ENCODE results near the gene MUC5B. TPM values are rescaled to one million over a fixed set of nuclear protein-coding genes. Genes with fewer than 3 reads are reported as not detected.
A peak's percentile ranks its signal among the peaks of the same experiment; 100 is the strongest.

MUC5B gene
- total RNA-seq, 1 experiment from 2014 or later, result not detected

GRCh38 chr11:1297576-1298473 lies 75.0 kb downstream of the MUC5B start:
- BruUV-seq (replicated peaks), result no TSS peak
- Mint-ChIP-seq H3K27me3 (ENCODE audit: insufficient read depth, unreplicated experiment) (no peaks in the 10 kb centered on the region), H3K9me3 (ENCODE audit: unreplicated experiment) (no peaks in the 10 kb centered on the region), H3K4me1 (ENCODE audit: insufficient read depth, unreplicated experiment) (peaks cover 7% of the 10 kb centered on the region), H3K36me3 (ENCODE audit: insufficient read depth, unreplicated experiment) (peaks cover 24% of the 10 kb centered on the region), H3K27ac (ENCODE audit: low read depth, unreplicated experiment) (no peak overlapping the region), H3K4me3 (ENCODE audit: unreplicated experiment) (no peak overlapping the region)
- ChIA-PET POLR2A (interaction anchor here (0.5 to 1.3 kb wide), 7 partner anchors 12 to 858 kb away, joined by 3 to 11 read pairs (median 4); partner anchors contain the start of genes AP2A2 and TOLLIP), CTCF (interaction anchor here (0.7 to 1.1 kb wide), 4 partner anchors 11 to 210 kb away, joined by 3 to 4 read pairs (median 3); partner anchors contain the start of gene TOLLIP)
- DNase-seq (ENCODE audit: unreplicated experiment), result no peak
- no peak for TF ChIP-seq CTCF (IDR thresholded peaks at IDR 0.05; ENCODE audit: unreplicated experiment)
- intact Hi-C loops (cut with micrococcal nuclease), result no loop called here

GRCh38 chr11:1298695-1299492 lies 76.0 kb downstream of the MUC5B start:
- intact Hi-C loops (cut with micrococcal nuclease), result no loop called here
- CTCF ChIA-PET, result interaction anchor here (0.7 to 1.1 kb wide), 3 partner anchors 10 to 209 kb away, joined by 3 to 4 read pairs (median 3); partner anchors contain the start of gene TOLLIP
- TF ChIP-seq CTCF (IDR thresholded peaks at IDR 0.05; ENCODE audit: unreplicated experiment), result no peak
- H3K4me1 Mint-ChIP-seq (ENCODE audit: insufficient read depth, unreplicated experiment), result peaks cover 7% of the 10 kb centered on the region
- peak; percentile 89 for DNase-seq (ENCODE audit: unreplicated experiment)
- peaks cover 13% of the 10 kb centered on the region for H3K36me3 Mint-ChIP-seq (ENCODE audit: insufficient read depth, unreplicated experiment)
- BruUV-seq (replicated peaks), result no TSS peak
- POLR2A ChIA-PET, result interaction anchor here (0.6 to 1.3 kb wide), 6 partner anchors 11 to 457 kb away, joined by 3 to 11 read pairs (median 4); partner anchors contain the start of gene TOLLIP
- no peaks in the 10 kb centered on the region for H3K9me3 Mint-ChIP-seq (ENCODE audit: unreplicated experiment)
- peak overlapping the region; percentile 56 for H3K4me3 Mint-ChIP-seq (ENCODE audit: unreplicated experiment)
- H3K27ac Mint-ChIP-seq (ENCODE audit: low read depth, unreplicated experiment), result peak overlapping the region; percentile 66
- H3K27me3 Mint-ChIP-seq (ENCODE audit: insufficient read depth, unreplicated experiment), result no peaks in the 10 kb centered on the region

GRCh38 chr11:1299621-1300020 lies 76.8 kb downstream of the MUC5B start:
- no peak overlapping the region for H3K4me3 Mint-ChIP-seq (ENCODE audit: unreplicated experiment)
- peak overlapping the region; percentile 66 for H3K27ac Mint-ChIP-seq (ENCODE audit: low read depth, unreplicated experiment)
- DNase-seq (ENCODE audit: unreplicated experiment), result no peak
- H3K9me3 Mint-ChIP-seq (ENCODE audit: unreplicated experiment), result no peaks in the 10 kb centered on the region
- ChIA-PET POLR2A (interaction anchor here (0.9 to 1.3 kb wide), 3 partner anchors 10 to 233 kb away, joined by 3 to 14 read pairs (median 3); partner anchors contain the start of gene TOLLIP), CTCF (no interaction called here)
- TF ChIP-seq CTCF (IDR thresholded peaks at IDR 0.05; ENCODE audit: unreplicated experiment), result no peak
- H3K4me1 Mint-ChIP-seq (ENCODE audit: insufficient read depth, unreplicated experiment), result peaks cover 7% of the 10 kb centered on the region
- peaks cover 6% of the 10 kb centered on the region for H3K36me3 Mint-ChIP-seq (ENCODE audit: insufficient read depth, unreplicated experiment)
- intact Hi-C loops (cut with micrococcal nuclease), result loop anchor here (10.0 kb wide), 2 partner anchors 85 to 235 kb away; partner anchors contain the start of gene BRSK2
- BruUV-seq (replicated peaks), result no TSS peak
- no peaks in the 10 kb centered on the region for H3K27me3 Mint-ChIP-seq (ENCODE audit: insufficient read depth, unreplicated experiment)

All from MCF 10A (cell line).